NCI-H128 (cell line): Measurements from ENCODE around the gene PARVG.

Experiments
- DNase-seq: peaks from one replicate; lab custom pipeline; 2025; ENCODE audit not compliant: unreplicated experiment; lab: John Stamatoyannopoulos, UW

PARVG gene

GRCh38 chr22:44180706-44181032 is at the start of gene PARVG:
TSS of gene PARVG (plus strand) at chr22:44180925. CDS start at chr22:44183330, 2,405 bp downstream.
- DNase-seq = no peak

GRCh38 chr22:44131412-44131811 is 49.3 kb upstream of the PARVG start:
- DNase-seq = no peak

GRCh38 chr22:44131989-44132685 is 48.6 kb upstream of the PARVG start:
- DNase-seq = no peak

GRCh38 chr22:44132724-44133123 is 48.0 kb upstream of the PARVG start:
- no peak for DNase-seq

GRCh38 chr22:44133161-44133560 is 47.6 kb upstream of the PARVG start:
- no peak for DNase-seq

GRCh38 chr22:44133901-44134571 is 46.7 kb upstream of the PARVG start:
- DNase-seq = no peak

GRCh38 chr22:44136112-44136511 is 44.6 kb upstream of the PARVG start:
- no peak for DNase-seq

- no peak for DNase-seq
These were observed 43.9 kb upstream of the PARVG start for GRCh38 chr22:44136786-44137185.

GRCh38 chr22:44137415-44137814 is 43.3 kb upstream of the PARVG start:
- no peak for DNase-seq

GRCh38 chr22:44139773-44140172 is 41.0 kb upstream of the PARVG start:
- no peak for DNase-seq

- DNase-seq = no peak
These were observed 38.2 kb upstream of the PARVG start for GRCh38 chr22:44142421-44143104.

- DNase-seq = no peak
These were observed 37.6 kb upstream of the PARVG start for GRCh38 chr22:44143105-44143474.

GRCh38 chr22:44143579-44143978 is 37.1 kb upstream of the PARVG start:
- DNase-seq = no peak

- DNase-seq = no peak
These were observed 36.6 kb upstream of the PARVG start for GRCh38 chr22:44144046-44144569.

GRCh38 chr22:44145544-44145943 is 35.2 kb upstream of the PARVG start:
- DNase-seq = no peak

GRCh38 chr22:44146088-44146861 is 34.5 kb upstream of the PARVG start:
- no peak for DNase-seq

GRCh38 chr22:44147008-44147645 is 33.6 kb upstream of the PARVG start:
- no peak for DNase-seq

- no peak for DNase-seq
These were observed 32.7 kb upstream of the PARVG start for GRCh38 chr22:44147821-44148574.

- DNase-seq = no peak
These were observed 29.0 kb upstream of the PARVG start for GRCh38 chr22:44151676-44152075.

- no peak for DNase-seq
These were observed 27.0 kb upstream of the PARVG start for GRCh38 chr22:44153710-44154109.
